GM19463 (cell line): ENCODE data around the gene BSCL2.
"Not testable (repeated sequence)": the region's sequence is repeated elsewhere in the genome, so short reads cannot be mapped to it uniquely, and the experiment has no call there.

ENCODE experiments used
- ATAC-seq: cut with Tn5 transposase; IDR thresholded peaks from one replicate; pipeline ENCODE4 v1.9.1; 2021; ENCODE audit warnings: mild to moderate bottlenecking, moderate library complexity; ENCODE audit not compliant: unreplicated experiment

The BSCL2 gene

DNA sequence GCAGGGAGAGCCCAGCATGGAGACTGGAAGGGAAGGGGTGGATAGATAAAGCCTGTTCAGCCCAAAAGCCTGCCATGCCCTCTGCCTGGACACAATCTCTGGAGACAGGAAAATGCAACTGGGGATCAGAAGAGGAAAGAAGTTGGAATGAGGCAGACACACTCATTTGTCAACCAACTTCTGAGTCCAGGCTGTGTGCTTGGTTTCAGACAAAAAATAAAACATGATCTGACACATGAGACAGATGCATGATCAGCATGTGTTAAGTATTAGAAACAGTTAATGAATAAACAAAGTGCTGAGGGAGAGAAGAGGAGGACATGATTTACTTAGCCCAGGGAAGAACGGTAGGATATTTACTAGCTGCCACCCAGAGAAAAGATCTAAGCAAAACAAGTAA lies 18.7 kb downstream of the BSCL2 start:
- ATAC-seq, result no peak

DNA sequence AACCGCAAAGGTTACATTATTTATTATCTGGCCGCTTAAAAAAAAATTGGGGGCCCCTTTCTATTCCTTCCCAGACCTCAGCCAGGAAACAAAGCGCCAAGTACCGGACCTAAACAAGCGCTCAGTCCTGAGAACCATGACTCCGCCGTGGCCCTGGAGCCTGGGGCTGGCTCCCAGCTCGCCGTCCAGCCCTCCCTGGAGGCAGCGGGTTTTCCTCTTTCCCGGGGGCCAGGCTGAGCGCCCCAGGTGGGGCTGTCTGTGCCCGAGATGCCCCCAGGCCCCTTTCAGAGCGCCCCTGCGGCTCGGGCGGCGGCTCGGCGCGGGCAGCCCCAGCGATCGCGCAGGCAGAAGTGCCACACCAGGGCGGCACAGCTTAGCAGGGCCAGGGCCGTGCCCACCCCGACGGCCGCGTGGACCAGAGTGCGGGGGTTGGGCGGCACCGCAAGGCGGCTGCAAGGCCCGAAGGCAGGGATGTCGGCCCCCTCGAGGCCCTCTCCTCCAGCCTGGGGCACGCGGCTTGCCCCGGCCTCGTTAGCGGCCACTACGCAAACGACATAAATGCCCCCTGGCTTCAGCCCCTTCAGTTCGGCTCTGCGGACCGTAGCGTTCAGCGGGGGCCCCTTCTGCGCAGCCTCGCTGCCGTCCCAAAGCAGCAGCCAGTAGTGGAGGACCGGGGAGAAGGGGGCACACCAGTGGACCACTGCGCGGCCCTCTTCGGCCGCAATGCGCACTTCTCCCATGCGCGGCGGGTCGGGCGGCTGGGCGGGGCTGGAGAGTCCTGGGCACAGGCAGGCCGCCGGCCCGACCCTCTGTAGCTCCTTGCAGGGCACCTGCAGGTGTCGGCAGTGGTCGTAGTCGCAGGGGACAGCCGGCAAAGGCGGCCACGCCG lies 19.5 kb downstream of the BSCL2 start:
- ATAC-seq, result no peak

DNA sequence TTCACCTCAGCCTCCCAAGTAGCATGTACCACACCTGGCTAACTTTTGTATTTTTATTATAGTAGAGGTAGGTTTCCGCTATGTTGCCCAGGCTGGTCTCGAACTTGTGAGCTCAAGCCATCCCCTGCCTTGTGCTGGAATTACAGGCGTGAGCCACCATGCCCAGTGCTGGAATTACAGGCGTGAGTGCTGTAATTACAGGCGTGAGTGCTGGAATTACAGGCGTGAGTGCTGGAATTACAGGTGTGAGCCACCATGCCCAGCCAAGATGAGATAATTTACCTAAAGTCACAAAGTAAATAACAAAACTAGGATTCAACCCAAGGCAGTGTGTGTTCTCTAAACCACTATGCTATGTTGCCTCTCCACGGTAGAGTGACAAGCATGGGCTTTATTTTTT lies 24.7 kb downstream of the BSCL2 start:
- ATAC-seq, result no peak

DNA sequence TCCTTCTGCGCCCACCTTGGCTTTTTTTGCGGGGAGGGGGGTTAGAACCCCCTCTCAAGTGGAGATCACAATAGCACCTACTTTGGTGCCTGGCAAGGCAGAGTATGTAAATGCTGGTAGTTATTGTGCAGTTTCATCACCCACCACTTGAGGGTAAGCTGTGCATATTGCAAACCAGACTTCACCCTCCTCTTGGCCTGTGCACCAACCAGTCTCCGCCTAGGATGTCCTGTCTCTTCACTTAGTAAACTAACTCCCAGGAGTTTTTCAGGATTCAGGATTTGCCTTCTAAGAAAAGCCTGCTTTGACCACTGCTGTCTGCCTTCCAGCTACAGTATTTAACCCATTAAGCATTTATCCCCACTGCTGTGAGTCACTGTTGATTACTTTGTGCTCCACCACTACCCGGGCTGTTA lies 26.4 kb downstream of the BSCL2 start:
- no peak for ATAC-seq

DNA sequence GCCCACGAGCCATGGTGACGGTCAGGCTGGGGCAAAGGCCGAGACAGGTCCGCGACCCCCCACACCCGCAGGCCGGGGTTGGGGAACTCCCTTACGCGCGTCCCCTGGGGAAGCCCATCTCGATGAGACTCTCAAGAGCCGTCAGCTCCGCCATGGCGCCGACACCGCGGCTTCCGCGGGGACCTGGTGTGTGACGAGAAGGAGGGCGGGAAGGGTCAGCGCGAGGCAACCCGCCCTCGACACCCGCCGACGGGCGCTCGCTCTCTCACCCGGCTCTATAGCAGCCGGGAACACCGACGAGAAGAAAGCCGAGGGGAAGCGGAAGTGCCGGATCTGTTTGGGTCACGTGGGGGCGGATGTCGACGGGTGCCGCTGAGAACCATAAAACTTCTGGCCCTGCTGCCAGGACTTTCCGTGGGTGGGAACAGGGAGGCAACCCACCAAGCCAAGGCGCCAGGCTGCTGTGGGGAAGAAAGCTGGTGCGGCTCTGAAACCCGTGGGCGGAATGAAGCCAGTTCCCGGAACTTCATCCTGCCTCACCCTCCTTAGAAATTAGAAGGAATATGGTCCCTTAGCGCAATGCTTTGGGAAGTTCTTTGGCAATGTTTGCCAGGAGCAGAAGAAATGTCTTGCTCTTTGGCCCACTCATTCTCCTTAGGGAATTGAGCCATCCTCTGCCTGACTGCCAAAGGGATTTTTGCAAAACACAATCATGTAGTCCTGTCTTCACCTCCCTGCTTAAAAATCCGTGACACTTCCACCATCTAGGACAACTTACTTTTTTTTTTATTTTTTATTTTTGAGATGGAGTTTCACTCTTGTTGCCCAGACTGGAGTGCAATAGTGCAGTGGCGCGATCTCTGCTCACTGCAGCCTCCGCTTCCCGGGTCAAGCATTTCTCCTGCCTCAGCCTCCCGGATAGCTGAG lies 28.2 kb downstream of the BSCL2 start, which contains the start of gene UBXN1:
TSS of gene UBXN1 (minus strand) at position 304 of the 927 bp plus-strand sequence. CDS start at position 154, 150 bp downstream.
- no peak for ATAC-seq

DNA sequence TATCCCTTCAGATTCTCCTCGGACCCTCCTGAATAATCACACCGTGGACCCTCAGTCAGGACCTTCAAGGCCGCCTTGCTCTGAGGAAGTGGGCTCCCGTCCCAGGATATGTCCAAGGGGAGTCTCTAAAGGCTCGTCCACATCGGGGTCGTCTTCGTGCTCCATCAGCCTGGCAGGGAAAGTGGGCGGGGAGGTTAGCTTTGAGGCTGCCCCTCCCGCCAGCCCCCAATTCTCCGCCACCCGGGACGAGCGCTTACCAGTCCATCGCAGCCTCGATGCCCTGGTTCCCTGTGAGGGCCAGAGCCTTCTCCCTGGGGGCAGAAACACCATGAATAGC lies 28.8 kb downstream of the BSCL2 start:
- ATAC-seq, result no peak

DNA sequence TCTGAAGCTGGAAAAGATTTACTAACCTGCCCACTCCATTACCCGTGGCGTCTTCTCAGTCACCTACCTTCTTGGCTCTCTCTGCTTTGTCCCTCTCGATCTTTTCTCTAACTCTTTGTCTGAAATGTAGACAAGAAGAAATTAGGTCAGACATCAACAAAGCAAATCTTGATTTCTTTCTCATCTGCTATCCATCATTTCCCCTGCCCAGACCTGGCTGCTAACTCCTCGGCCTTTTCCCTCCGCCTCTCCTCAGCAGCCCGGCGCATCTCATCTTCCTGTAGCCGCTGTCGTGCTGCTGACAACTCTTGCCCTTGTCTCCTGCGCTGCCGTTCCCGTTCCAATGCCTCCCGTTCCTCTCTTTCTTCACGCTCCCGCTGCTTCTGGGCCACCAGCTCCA lies 29.5 kb downstream of the BSCL2 start:
- no peak for ATAC-seq

DNA sequence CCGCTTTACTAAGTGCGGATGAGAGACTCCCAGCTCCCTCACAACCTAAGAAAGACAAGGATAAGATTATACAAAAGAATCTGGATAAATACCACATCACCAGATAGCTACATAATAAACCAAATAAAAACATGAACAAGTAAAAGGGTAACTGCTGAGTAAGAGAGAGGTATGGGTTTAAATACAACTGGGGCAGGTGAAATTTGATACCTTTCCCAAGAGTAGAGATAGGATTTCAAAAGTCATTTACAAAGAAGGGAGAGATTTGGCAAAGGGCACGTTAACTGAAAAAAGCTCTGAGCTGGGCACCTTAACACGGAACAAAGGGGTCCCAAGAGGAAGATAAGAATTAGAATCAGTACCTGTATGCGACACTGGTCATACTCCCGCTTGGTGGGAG lies 30.1 kb downstream of the BSCL2 start:
- no peak for ATAC-seq

DNA sequence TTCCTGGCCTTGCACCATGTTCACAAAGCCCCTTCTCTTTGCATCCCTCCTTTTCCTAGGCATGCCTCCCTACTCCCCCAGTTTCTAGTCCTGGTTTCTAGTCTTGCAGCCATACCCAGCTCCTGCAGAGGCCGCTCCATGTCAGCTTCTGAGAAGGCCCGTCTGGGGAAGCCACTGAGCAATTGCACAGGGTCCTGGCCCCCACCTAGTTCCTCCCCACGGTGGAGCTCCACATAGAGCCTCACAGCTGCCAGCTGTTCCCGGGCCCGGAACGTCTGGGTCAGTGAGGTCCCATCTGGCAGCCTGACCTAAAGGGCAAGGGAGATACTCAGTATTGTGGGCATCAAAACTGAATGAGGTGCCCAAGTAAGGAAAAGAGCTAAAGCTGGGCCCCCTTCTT lies 30.5 kb downstream of the BSCL2 start:
- no peak for ATAC-seq

DNA sequence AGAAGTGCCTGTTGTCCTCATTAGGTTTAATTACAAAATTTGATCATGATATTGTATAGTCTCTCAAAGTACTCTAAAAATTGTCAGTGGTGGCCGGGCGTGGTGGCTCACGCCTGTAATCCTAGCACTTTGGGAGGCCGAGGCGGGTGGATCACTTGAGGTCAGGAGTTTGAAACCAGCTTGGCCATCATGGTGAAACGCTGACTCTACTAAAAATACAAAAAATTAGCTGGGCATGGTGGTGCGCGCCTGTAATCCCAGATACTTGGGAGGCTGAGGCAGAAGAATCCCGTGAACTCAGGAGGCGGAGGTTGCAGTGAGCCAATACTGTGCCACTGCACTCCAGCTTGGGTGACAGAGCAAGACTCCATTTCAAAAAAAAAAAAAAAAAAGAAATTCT lies 31.8 kb downstream of the BSCL2 start:
- not testable (repeated sequence) for ATAC-seq

DNA sequence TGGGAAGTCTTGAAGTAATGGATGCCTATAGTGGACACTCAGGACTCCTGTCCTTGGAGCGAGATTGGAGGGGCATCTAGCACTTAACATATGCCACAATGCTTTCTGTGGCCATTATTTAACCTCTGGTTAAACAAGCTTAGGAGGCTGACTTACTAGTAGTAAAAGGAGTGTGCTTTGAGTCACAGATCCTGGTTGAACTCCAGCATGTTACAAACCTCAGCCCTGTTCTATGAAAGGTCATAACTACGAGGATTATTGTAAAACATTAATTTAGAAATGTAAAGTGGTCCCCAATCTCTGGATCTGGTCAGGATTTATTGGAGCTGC lies 34.1 kb downstream of the BSCL2 start:
- ATAC-seq, result no peak

DNA sequence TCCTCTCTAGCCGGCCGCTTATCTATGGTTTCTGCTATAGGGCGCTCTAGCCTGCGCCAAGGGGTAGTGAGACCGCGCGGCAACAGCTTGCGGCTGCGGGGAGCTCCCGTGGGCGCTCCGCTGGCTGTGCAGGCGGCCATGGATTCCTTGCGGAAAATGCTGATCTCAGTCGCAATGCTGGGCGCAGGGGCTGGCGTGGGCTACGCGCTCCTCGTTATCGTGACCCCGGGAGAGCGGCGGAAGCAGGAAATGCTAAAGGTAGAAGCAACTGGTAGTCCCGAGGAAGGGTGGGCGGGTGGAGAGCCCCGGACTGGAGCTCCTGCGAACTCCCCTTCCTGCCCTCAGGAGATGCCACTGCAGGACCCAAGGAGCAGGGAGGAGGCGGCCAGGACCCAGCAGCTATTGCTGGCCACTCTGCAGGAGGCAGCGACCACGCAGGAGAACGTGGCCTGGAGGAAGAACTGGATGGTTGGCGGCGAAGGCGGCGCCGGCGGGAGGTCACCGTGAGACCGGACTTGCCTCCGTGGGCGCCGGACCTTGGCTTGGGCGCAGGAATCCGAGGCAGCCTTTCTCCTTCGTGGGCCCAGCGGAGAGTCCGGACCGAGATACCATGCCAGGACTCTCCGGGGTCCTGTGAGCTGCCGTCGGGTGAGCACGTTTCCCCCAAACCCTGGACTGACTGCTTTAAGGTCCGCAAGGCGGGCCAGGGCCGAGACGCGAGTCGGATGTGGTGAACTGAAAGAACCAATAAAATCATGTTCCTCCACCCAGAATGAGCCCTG lies 35.4 kb downstream of the BSCL2 start, which contains the start of the genes LBHD1 and UQCC3:
TSS of gene LBHD1 (minus strand) at position 660 of the 782 bp plus-strand sequence. CDS start 2,236 bp downstream, outside the sequence.
TSS of gene UQCC3 (plus strand) at position 66 of the 782 bp plus-strand sequence. CDS start at position 139, 73 bp downstream.
- ATAC-seq, result peak; percentile 61

DNA sequence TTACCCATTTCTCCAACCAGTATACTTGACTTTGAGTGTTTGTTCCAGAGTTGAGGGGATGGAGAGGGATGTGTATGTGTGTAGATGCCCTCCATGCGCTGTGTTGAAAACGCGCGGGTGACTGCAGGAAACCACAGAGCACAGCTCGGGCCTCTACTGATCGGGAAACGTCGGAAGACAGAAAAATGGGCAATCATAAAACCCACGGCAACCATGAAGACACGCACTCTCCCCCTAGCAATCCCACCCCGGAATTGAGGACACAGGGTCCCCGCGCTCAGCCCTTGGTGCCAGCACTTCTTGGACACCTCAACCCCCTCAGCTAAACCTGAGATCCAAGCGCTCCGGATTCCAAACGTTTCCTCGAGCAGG lies 36.0 kb downstream of the BSCL2 start:
- ATAC-seq, result peak; percentile 17

DNA sequence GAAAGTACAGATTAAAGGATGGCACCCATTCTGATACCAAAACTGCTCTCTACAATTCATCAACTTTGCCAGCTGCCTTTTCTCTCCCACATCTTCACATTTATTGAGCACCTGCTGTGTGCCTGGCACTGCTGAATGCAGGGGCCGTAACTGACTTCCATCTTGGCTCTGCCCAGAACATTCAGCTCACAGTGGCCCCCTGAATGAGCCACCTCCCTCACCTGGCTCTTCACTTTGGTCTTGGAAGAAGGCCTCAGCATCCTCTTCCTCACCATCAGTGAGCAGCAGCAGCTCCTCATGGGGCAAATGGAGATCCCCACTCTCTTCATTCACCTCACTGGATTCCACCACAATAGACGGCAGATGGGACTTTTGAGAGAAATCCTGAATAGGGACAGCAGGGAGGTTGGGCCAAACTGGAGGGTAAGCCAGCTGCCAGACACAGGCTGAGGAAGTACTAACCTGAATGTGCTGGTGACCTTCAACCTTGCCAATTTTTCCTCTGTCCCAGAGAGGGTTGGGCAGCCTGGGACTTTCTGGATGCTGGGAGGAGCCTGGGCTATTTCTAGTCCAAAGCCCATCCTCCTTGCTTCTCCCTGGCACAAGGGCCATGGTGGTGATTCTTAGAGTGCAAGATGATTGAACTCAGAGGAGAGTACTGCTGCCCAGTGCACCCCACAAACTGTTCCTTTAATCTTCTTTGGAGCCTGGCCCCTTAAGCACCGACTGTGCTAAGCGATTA lies 37.6 kb downstream of the BSCL2 start:
- no peak for ATAC-seq

DNA sequence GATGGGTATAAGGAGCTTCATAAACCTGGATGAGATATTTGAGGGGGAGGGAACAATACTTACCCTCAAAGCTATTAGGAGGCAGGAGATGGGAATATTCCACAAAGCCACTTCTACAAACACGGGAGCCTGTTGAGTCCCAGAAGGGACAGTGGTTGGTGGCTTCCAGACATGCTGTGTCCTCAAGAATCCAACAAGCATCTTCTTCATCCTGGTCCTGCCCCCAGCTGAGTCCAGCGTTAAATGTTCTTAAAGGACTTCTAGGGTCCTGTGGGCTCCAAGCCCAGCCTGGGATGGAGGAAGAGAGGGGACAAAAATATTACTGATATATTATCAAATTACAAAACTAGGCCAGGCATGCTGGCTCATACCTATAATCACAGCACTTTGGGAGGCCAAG lies 39.8 kb downstream of the BSCL2 start:
- no peak for ATAC-seq

DNA sequence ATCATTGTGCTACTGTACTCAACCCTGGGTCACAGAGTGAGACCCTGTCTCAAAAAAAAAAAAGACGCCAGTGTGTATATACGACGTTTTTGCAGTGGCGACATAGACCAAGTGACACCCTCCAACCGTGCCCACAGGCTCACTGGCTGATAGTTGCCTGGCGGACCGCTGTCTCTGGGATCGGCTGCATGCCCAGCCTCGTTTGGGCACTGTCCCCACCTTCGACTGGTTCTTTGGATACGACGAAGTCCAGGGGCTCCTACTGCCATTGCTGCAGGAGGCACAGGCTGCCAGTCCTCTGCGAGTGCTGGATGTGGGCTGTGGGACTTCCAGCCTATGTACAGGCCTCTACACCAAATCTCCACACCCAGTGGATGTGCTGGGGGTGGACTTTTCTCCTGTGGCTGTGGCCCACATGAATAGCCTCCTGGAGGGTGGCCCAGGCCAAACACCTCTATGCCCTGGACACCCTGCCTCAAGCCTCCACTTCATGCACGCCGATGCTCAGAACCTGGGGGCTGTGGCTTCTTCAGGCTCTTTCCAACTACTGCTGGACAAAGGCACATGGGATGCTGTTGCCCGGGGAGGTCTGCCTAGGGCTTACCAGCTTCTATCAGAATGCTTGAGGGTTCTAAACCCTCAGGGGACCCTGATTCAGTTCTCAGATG lies 40.8 kb downstream of the BSCL2 start:
- no peak for ATAC-seq

DNA sequence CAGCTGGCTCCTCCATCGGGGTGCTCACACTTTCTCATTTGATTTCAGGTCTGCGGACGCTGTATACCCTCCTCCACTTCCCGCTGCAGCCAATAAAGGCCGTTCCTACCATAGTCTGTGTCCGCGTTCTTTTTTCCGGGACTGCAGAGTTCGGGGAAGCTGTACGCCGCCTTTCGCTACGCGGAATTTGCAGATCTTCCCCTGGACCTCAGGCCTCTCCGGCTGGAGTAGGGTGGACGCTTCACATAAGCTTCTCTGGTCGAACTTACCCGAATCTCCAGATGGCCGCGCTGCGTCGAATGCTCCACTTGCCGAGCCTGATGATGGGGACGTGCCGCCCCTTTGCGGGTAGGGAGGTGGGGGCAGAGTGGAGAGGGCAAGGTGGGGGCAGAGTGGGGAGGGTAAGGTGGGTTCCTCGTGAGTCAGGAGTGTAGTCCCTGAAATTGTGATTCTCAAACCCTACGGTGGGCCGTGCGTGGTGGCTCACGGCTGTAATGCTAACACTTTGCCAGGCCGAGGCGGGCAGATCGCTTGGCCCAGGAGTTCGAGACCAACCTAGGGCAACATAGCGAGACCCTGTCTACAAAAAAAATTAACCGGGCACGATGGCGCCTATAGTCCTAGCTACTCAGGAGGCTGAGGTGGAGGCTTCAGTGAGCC lies 41.5 kb downstream of the BSCL2 start:
- ATAC-seq, result no peak

DNA sequence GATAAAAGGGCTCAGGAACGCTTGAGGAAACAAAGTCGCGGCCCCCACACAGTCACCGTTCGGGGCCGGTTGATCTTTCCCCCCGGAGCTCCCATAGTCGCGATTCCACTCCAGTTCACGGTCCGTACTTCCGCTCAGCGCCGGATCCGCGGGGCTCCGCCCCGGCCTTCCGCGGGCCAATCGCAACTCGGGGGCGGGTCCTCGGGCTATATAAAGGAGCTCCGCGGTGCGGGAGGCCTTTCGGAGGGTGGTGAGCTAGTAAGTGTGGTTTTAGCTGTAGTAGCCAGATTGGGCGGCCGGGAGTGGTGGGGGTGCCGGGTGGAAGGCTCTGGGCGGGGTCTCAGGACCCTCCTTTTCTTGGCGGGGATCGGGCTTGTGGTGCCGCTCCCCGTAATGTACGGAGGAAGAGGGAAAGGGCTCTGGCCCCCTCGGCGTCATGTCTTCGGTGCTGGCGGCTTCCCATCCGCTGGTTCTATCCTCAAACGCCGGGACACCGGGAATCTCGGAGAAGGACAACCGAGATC lies 42.1 kb downstream of the BSCL2 start, which contains the start of the genes C11orf98 and CSKMT:
TSS of gene C11orf98 (minus strand) at position 136 of the 524 bp plus-strand sequence. CDS start at position 95, 41 bp downstream.
TSS of gene CSKMT (plus strand) at position 238 of the 524 bp plus-strand sequence. CDS start 568 bp downstream, outside the sequence.
- ATAC-seq, result peak; percentile 85
